Body of pancreas (tissue), 4 donors: ENCODE measurements around the gene LGR5. TPM values are rescaled to one million over a fixed set of nuclear protein-coding genes. Genes with fewer than 3 reads are reported as not detected.

ENCODE experiments used
- ATAC-seq: fragments of 150-250 bp; one replicate; pipeline ENCODE4 v1.9.1; 2016
- DNase-seq, 4 donors: peaks; one replicate each; pipeline ENCODE4 v3.0.0-alpha.2; 2019
- H3K27ac ChIP-seq, 4 donors: fragments of 200-600 bp; sonication (generic); 1 replicate in 3 of 4; 2 replicates in 1 of 4; pipeline versions ENCODE4 v1.5.1 to v1.6.1; 2016 to 2019; ENCODE audit warnings: mild to moderate bottlenecking in 1 of 4, mixed read lengths in 1 of 4, moderate library complexity in 1 of 4
- H3K27me3 ChIP-seq, 2 donors: fragments of 200-600 bp; sonication (generic); one replicate each; pipeline ENCODE4 v1.6.0; 2016; ENCODE audit warnings: mild to moderate bottlenecking in 1 of 2
- H3K36me3 ChIP-seq, 2 donors: fragments of 200-600 bp; sonication (generic); replicated peaks in 1 of 2; 2 replicates each; pipeline ENCODE4 v1.5.1; 2016; ENCODE audit warnings: low read depth in 2 of 2; ENCODE audit not compliant: insufficient read depth in 1 of 2
- H3K4me1 ChIP-seq: fragments of 200-600 bp; sonication (generic); one replicate; pipeline ENCODE4 v1.6.0; 2016
- H3K4me3 ChIP-seq, 2 donors: fragments of 200-600 bp; sonication (generic); 1 replicate in 1 of 2; 2 replicates in 1 of 2; pipeline ENCODE4 v1.5.1; 2016 to 2019
- H3K9me3 ChIP-seq, 3 donors: fragments of 200-600 bp; sonication (generic); 1 replicate in 2 of 3; 2 replicates in 1 of 3; pipeline ENCODE4 v1.5.1; 2016
- CTCF ChIP-seq, 7 experiments: fragments of 450-650 bp in 4 of 7; fragments of 200-600 bp in 3 of 7; sonication (generic) in 3 of 7; IDR thresholded peaks; one replicate each; pipeline ENCODE4 v1.5.1; 2016 to 2019; ENCODE audit warnings: antibody characterized with exemption in 7 of 7
- POLR2A ChIP-seq, 3 donors: fragments of 450-650 bp; IDR thresholded peaks; one replicate each; pipeline ENCODE4 v1.6.1; 2016; ENCODE audit warnings: antibody characterized with exemption in 3 of 3, mild to moderate bottlenecking in 2 of 3
- whole genome bisulfite sequencing, 2 donors: methylation state at CpG; one replicate each; pipeline ENCODE4 v1.1.5; 2017; 5-methylcytosine and 5-hydroxymethylcytosine counted together
- intact Hi-C: fragments of 100-400 bp; cut with DNase I; formaldehyde crosslinking; loops from one replicate; pipeline ENCODE4 v1.15.1; 2023
- total RNA-seq, 2 donors: library from RNA; depleted of rRNA; stranded (reverse); fragments of >200 nt; gene quantifications; one replicate each; pipeline ENCODE4 v1.1.0, GENCODE V29; 2016

The LGR5 gene
- total RNA-seq, 2 donors from 2014 or later: 0.52 TPM; not detected in 1

GRCh38 chr12:71455028-71455737 lies 15.6 kb downstream of the LGR5 start:
- Histone ChIP-seq H3K27ac (no peak overlapping the region), H3K4me1 (no peaks in the 10 kb centered on the region), H3K4me3 (no peak overlapping the region), H3K9me3 (no peaks in the 10 kb centered on the region), H3K36me3 (no peaks in the 10 kb centered on the region), H3K27me3 (no peaks in the 10 kb centered on the region)
- DNase-seq: no peak
- WGBS, 2 donors: 54 to 56% methylated on average over 3 of the region's 3 CpGs
- no peak for TF ChIP-seq POLR2A (IDR thresholded peaks at IDR 0.05)
- no peak for TF ChIP-seq CTCF (IDR thresholded peaks at IDR 0.05)
- intact Hi-C loops: no loop called here
- no peak for ATAC-seq

GRCh38 chr12:71456316-71456715 lies 16.7 kb downstream of the LGR5 start:
- Histone ChIP-seq H3K9me3 (no peaks in the 10 kb centered on the region), H3K27ac (no peak overlapping the region), H3K36me3 (no peaks in the 10 kb centered on the region), H3K4me1 (no peaks in the 10 kb centered on the region), H3K27me3 (no peaks in the 10 kb centered on the region), H3K4me3 (no peak overlapping the region)
- no peak for TF ChIP-seq CTCF (IDR thresholded peaks at IDR 0.05)
- no peak for TF ChIP-seq POLR2A (IDR thresholded peaks at IDR 0.05)
- 68 to 81% methylated on average over 2 of the region's 2 CpGs for WGBS, 2 donors
- ATAC-seq: no peak
- intact Hi-C loops: no loop called here
- DNase-seq: no peak

GRCh38 chr12:71456990-71457389 lies 17.4 kb downstream of the LGR5 start:
- intact Hi-C loops: no loop called here
- no peak for TF ChIP-seq CTCF (IDR thresholded peaks at IDR 0.05)
- no peak for TF ChIP-seq POLR2A (IDR thresholded peaks at IDR 0.05)

GRCh38 chr12:71460318-71460717 lies 20.7 kb downstream of the LGR5 start:
- TF ChIP-seq POLR2A (IDR thresholded peaks at IDR 0.05): no peak
- TF ChIP-seq CTCF (IDR thresholded peaks at IDR 0.05): no peak

More at GRCh38 chr12:71456990-71457389, 17.4 kb downstream of the LGR5 start:
- WGBS, 2 donors: 89 to 93% methylated on average over 4 of the region's 4 CpGs
- no peaks in the 10 kb centered on the region for H3K4me1 ChIP-seq
- H3K27ac ChIP-seq: no peak overlapping the region
- no peaks in the 10 kb centered on the region for H3K36me3 ChIP-seq
- ATAC-seq: no peak
- no peaks in the 10 kb centered on the region for H3K27me3 ChIP-seq
- H3K9me3 ChIP-seq: no peaks in the 10 kb centered on the region
- H3K4me3 ChIP-seq: no peak overlapping the region
- no peak for DNase-seq

More at GRCh38 chr12:71460318-71460717, 20.7 kb downstream of the LGR5 start:
- WGBS, 2 donors: 34 to 54% methylated on average over 4 of the region's 4 CpGs
- Histone ChIP-seq H3K4me1 (no peaks in the 10 kb centered on the region), H3K9me3 (no peaks in the 10 kb centered on the region), H3K4me3 (no peak overlapping the region), H3K27ac (no peak overlapping the region), H3K27me3 (no peaks in the 10 kb centered on the region), H3K36me3 (no peaks in the 10 kb centered on the region)
- DNase-seq (no peak), ATAC-seq (no peak)
- intact Hi-C loops: no loop called here
